HepG2 (cell line): Measurements from ENCODE around the gene SOX13. TPM values are rescaled to one million over a fixed set of nuclear protein-coding genes. Genes with fewer than 3 reads are reported as not detected.
A peak's percentile ranks its signal among the peaks of the same experiment; 100 is the strongest.

Source experiments
- NCOR1 ChIP-seq: fragments of 200-600 bp; sonication (generic); IDR thresholded peaks from 2 replicates; pipeline ENCODE4 v1.7.0; 2017; ENCODE audit warnings: antibody characterized with exemption, low read length, borderline replicate concordance
- NFIC ChIP-seq: IDR thresholded peaks from 2 replicates; pipeline ENCODE4 v1.6.1; 2012; ENCODE audit warnings: mild to moderate bottlenecking, low read length, inconsistent platforms
- NFKB2 ChIP-seq: sonication (generic); formaldehyde crosslinking; IDR thresholded peaks from 2 replicates; pipeline ENCODE4 v1.4.0; 2020; ENCODE audit warnings: missing genetic modification reagents, borderline replicate concordance
- NR2F6 ChIP-seq, 2 experiments: IDR thresholded peaks; 2 replicates each; pipeline ENCODE4 v1.6.1; 2016; ENCODE audit warnings: antibody characterized with exemption in 1 of 2, mild to moderate bottlenecking in 1 of 2
- ZNF264 ChIP-seq: sonication (generic); formaldehyde crosslinking; IDR thresholded peaks from 2 replicates; pipeline ENCODE4 v1.4.0; 2020; ENCODE audit warnings: missing genetic modification reagents
- ZNF790 ChIP-seq: sonication (generic); formaldehyde crosslinking; IDR thresholded peaks from 2 replicates; pipeline ENCODE4 v1.8.0; 2022; ENCODE audit warnings: missing genetic modification reagents, mild to moderate bottlenecking, borderline replicate concordance
- polyA plus RNA-seq, 8 experiments: library from polyadenylated mRNA; depleted of rRNA in 3 of 8; stranded (reverse) in 7 of 8; unstranded in 1 of 8; fragments of >200 nt; fragmentation: Illumina TruSeq in 4 of 8; extraction: Trizol in 4 of 8; gene quantifications; 2 replicates each; pipeline versions ENCODE4 v1.2.1 to v1.2.3, GENCODE V29; 2011 to 2016; ENCODE audit warnings: low read depth in 4 of 8, missing spikeins in 1 of 8, mixed read lengths in 1 of 8; ENCODE audit not compliant: insufficient read depth in 1 of 8
- total RNA-seq, 5 experiments: library from RNA; depleted of rRNA; stranded (reverse); fragments of >200 nt; fragmentation: Illumina TruSeq; extraction: Trizol; gene quantifications; 2 replicates each; pipeline ENCODE4 v1.2.3, GENCODE V29; 2016; ENCODE audit warnings: low read depth in 1 of 5
- TF ChIP-seq, protein P1 (sequence below): sonication (generic); formaldehyde crosslinking; IDR thresholded peaks from 2 replicates; pipeline ENCODE4 v1.5.1; 2020; ENCODE audit warnings: mild to moderate bottlenecking, missing genetic modification reagents, moderate library complexity
- TF ChIP-seq, protein P2 (sequence below): sonication (generic); formaldehyde crosslinking; IDR thresholded peaks from 2 replicates; pipeline ENCODE4 v1.4.0; 2020; ENCODE audit warnings: missing genetic modification reagents, borderline replicate concordance
- TF ChIP-seq, protein P3 (sequence below): sonication (generic); formaldehyde crosslinking; IDR thresholded peaks from 2 replicates; pipeline ENCODE4 v1.4.0; 2020; ENCODE audit warnings: missing genetic modification reagents

SOX13 gene
- total and polyA plus RNA-seq, 2 of the 13 experiments (the other 11 are each of a cell fraction or from before 2014, with no cell fraction given): 13.3 to 15.8 TPM

DNA sequence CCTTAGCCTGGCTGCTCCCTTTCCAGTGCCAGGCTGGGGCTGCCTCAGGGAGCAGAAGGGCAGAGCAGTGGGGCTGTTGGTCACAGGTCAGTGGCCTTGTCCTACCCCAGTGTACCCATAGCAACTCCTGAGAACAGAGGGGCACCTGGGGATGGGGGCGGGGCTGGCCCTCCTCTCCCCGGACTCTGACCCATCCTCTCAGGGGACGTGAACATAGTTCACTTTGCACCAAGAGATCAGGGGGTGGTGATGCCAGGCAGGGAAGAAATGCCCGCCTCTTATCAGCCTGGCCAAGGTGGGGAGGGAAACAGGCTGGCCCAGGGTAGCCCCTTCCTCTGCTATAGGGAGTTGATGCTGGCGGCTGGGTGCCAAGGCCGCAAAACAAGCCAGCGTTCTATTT, 74.0 kb downstream of the SOX13 start (continued):
- TF ChIP-seq, protein P1, sequence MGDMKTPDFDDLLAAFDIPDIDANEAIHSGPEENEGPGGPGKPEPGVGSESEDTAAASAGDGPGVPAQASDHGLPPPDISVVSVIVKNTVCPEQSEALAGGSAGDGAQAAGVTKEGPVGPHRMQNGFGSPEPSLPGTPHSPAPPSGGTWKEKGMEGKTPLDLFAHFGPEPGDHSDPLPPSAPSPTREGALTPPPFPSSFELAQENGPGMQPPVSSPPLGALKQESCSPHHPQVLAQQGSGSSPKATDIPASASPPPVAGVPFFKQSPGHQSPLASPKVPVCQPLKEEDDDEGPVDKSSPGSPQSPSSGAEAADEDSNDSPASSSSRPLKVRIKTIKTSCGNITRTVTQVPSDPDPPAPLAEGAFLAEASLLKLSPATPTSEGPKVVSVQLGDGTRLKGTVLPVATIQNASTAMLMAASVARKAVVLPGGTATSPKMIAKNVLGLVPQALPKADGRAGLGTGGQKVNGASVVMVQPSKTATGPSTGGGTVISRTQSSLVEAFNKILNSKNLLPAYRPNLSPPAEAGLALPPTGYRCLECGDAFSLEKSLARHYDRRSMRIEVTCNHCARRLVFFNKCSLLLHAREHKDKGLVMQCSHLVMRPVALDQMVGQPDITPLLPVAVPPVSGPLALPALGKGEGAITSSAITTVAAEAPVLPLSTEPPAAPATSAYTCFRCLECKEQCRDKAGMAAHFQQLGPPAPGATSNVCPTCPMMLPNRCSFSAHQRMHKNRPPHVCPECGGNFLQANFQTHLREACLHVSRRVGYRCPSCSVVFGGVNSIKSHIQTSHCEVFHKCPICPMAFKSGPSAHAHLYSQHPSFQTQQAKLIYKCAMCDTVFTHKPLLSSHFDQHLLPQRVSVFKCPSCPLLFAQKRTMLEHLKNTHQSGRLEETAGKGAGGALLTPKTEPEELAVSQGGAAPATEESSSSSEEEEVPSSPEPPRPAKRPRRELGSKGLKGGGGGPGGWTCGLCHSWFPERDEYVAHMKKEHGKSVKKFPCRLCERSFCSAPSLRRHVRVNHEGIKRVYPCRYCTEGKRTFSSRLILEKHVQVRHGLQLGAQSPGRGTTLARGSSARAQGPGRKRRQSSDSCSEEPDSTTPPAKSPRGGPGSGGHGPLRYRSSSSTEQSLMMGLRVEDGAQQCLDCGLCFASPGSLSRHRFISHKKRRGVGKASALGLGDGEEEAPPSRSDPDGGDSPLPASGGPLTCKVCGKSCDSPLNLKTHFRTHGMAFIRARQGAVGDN (CRISPR knock-in tag): peak; percentile 53
- TF ChIP-seq, protein P2, sequence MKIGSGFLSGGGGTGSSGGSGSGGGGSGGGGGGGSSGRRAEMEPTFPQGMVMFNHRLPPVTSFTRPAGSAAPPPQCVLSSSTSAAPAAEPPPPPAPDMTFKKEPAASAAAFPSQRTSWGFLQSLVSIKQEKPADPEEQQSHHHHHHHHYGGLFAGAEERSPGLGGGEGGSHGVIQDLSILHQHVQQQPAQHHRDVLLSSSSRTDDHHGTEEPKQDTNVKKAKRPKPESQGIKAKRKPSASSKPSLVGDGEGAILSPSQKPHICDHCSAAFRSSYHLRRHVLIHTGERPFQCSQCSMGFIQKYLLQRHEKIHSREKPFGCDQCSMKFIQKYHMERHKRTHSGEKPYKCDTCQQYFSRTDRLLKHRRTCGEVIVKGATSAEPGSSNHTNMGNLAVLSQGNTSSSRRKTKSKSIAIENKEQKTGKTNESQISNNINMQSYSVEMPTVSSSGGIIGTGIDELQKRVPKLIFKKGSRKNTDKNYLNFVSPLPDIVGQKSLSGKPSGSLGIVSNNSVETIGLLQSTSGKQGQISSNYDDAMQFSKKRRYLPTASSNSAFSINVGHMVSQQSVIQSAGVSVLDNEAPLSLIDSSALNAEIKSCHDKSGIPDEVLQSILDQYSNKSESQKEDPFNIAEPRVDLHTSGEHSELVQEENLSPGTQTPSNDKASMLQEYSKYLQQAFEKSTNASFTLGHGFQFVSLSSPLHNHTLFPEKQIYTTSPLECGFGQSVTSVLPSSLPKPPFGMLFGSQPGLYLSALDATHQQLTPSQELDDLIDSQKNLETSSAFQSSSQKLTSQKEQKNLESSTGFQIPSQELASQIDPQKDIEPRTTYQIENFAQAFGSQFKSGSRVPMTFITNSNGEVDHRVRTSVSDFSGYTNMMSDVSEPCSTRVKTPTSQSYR (CRISPR knock-in tag): peak; percentile 35; the same call in 1 of the 2 replicates
- TF ChIP-seq NFIC (no peak), NFKB2 (no peak), NR2F6 (IDR thresholded peaks at IDR 0.05) (peak; percentile 29; the same call in 1 of the 2 replicates), NR2F6 (CRISPR knock-in tag; IDR thresholded peaks at IDR 0.05) (0 out of 2 replicates have a peak, but pooled peaks have one; percentile 11), NCOR1 (0 out of 2 replicates have a peak, but pooled peaks have one; percentile 74), ZNF790 (CRISPR knock-in tag) (no peak), ZNF264 (CRISPR knock-in tag) (no peak)
- TF ChIP-seq, protein P3, sequence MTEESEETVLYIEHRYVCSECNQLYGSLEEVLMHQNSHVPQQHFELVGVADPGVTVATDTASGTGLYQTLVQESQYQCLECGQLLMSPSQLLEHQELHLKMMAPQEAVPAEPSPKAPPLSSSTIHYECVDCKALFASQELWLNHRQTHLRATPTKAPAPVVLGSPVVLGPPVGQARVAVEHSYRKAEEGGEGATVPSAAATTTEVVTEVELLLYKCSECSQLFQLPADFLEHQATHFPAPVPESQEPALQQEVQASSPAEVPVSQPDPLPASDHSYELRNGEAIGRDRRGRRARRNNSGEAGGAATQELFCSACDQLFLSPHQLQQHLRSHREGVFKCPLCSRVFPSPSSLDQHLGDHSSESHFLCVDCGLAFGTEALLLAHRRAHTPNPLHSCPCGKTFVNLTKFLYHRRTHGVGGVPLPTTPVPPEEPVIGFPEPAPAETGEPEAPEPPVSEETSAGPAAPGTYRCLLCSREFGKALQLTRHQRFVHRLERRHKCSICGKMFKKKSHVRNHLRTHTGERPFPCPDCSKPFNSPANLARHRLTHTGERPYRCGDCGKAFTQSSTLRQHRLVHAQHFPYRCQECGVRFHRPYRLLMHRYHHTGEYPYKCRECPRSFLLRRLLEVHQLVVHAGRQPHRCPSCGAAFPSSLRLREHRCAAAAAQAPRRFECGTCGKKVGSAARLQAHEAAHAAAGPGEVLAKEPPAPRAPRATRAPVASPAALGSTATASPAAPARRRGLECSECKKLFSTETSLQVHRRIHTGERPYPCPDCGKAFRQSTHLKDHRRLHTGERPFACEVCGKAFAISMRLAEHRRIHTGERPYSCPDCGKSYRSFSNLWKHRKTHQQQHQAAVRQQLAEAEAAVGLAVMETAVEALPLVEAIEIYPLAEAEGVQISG (CRISPR knock-in tag): 0 out of 2 replicates have a peak, but pooled peaks have one; percentile 32
- TF ChIP-seq, all 625 proteins: peak for 25
